HCT116 (cell line): ENCODE data around the gene GSG1L. TPM values are rescaled to one million over a fixed set of nuclear protein-coding genes. Genes with fewer than 3 reads are reported as not detected.

Source experiments
- ATAC-seq: fragments of 200-7000 bp; cut with Tn5 transposase; 2 replicates; pipeline ENCODE4 v1.9.1; 2020; ENCODE audit warnings: mild to moderate bottlenecking, moderate library complexity
- BruUV-seq: library from RNA; stranded (reverse); fragments of 400-500 nt; replicated peaks from 2 replicates; lab custom pipeline; 2021; lab: Mats Ljungman, UMichigan
- CTCF ChIA-PET: fragments of 300-600 bp; sonication (Branson Sonifier 250); formaldehyde crosslinking; loops from one replicate; lab custom pipeline; 2021; ENCODE audit warnings: antibody characterized with exemption; lab: Charles Lee
- POLR2A ChIA-PET: fragments of 300-600, 350-600 bp; sonication (Branson Sonifier 250); formaldehyde crosslinking; loops from one replicate; lab custom pipeline; 2021; ENCODE audit warnings: antibody characterized with exemption; lab: Charles Lee
- RAD21 ChIA-PET, 2 experiments: fragments of 300-600 bp; sonication (Branson Sonifier 250); formaldehyde crosslinking; loops; one replicate each; lab custom pipeline; 2023; ENCODE audit warnings: low total read pairs in 2 of 2; ENCODE audit not compliant: uncharacterized antibody in 2 of 2, unreplicated experiment in 2 of 2, low non-redundant PET in 1 of 2; lab: Charles Lee
- DNase-seq: peaks from one replicate; pipeline ENCODE4 v3.0.0-alpha.2; 2010; ENCODE audit warnings: low read depth, low spot score
- H2AFZ ChIP-seq: fragments of 200-600 bp; shearing (Covaris generic), sonication (generic); 2 replicates; pipeline ENCODE4 v1.6.1; 2017; ENCODE audit warnings: low read depth, mixed run types, mixed read lengths, antibody characterized with exemption, low read length; ENCODE audit not compliant: poor library complexity, severe bottlenecking
- H3K27ac ChIP-seq: 2 replicates; pipeline ENCODE4 v1.5.1; 2012; ENCODE audit warnings: low read depth, low read length
- H3K27me3 ChIP-seq: fragments of 200-600 bp; sonication (generic); 2 replicates; pipeline ENCODE4 v1.6.1; 2016; ENCODE audit warnings: mixed run types, low read length, mixed read lengths; ENCODE audit not compliant: insufficient read depth
- H3K36me3 ChIP-seq, 2 experiments: fragments of 200-500 bp in 1 of 2; fragments of 200-600 bp in 1 of 2; sonication (Bioruptor generic) in 1 of 2; sonication (generic) in 1 of 2; 2 replicates each; pipeline versions ENCODE4 v1.5.1 to v1.6.1; 2014 to 2016; ENCODE audit warnings: low read length in 2 of 2, inconsistent platforms in 1 of 2, mixed read lengths in 1 of 2, mixed run types in 1 of 2; ENCODE audit not compliant: insufficient read depth in 2 of 2, control insufficient read depth in 1 of 2
- H3K4me1 ChIP-seq, 2 experiments: fragments of 200-600 bp in 1 of 2; sonication (generic) in 1 of 2; 2 replicates each; pipeline versions ENCODE4 v1.5.1 to v1.6.1; 2012 to 2017; ENCODE audit warnings: low read length in 2 of 2, inconsistent platforms in 1 of 2, mild to moderate bottlenecking in 1 of 2, mixed read lengths in 1 of 2, mixed run types in 1 of 2, moderate library complexity in 1 of 2; ENCODE audit not compliant: insufficient read depth in 2 of 2, control insufficient read depth in 1 of 2
- H3K4me2 ChIP-seq: fragments of 200-600 bp; sonication (generic); 2 replicates; pipeline ENCODE4 v1.6.1; 2017; ENCODE audit warnings: mixed run types, low read length, mixed read lengths
- H3K4me3 ChIP-seq, 2 experiments: fragments of 200-600 bp in 1 of 2; sonication (generic) in 1 of 2; replicated peaks in 1 of 2; 2 replicates each; pipeline ENCODE4 v1.5.1; 2011 to 2016; ENCODE audit warnings: low read length in 2 of 2, control low read depth in 1 of 2, low read depth in 1 of 2, mild to moderate bottlenecking in 1 of 2, mixed read lengths in 1 of 2, mixed run types in 1 of 2
- H3K79me2 ChIP-seq: fragments of 200-600 bp; sonication (generic); 2 replicates; pipeline ENCODE4 v1.6.1; 2017; ENCODE audit warnings: mild to moderate bottlenecking, mixed run types, low read length, moderate library complexity, mixed read lengths; ENCODE audit not compliant: insufficient read depth
- H3K9ac ChIP-seq: fragments of 200-600 bp; sonication (generic); 2 replicates; pipeline ENCODE4 v1.6.1; 2016; ENCODE audit warnings: low read length, mixed read lengths
- H3K9me2 ChIP-seq: fragments of 200-600 bp; sonication (generic), shearing (Covaris generic); 2 replicates; pipeline ENCODE4 v1.6.1; 2017; ENCODE audit warnings: mixed run types, mild to moderate bottlenecking, moderate library complexity; ENCODE audit not compliant: insufficient read depth
- H3K9me3 ChIP-seq, 2 experiments: fragments of 200-500 bp in 1 of 2; fragments of 200-600 bp in 1 of 2; sonication (Bioruptor generic) in 1 of 2; sonication (generic) in 1 of 2; 2 replicates each; pipeline ENCODE4 v1.6.1; 2014 to 2017; ENCODE audit warnings: low read length in 2 of 2, mixed read lengths in 2 of 2, inconsistent platforms in 1 of 2, low read depth in 1 of 2, mild to moderate bottlenecking in 1 of 2, mixed run types in 1 of 2, moderate library complexity in 1 of 2; ENCODE audit not compliant: control insufficient read depth in 1 of 2, insufficient read depth in 1 of 2
- H4K20me1 ChIP-seq: fragments of 200-600 bp; sonication (generic), shearing (Covaris generic); 2 replicates; pipeline ENCODE4 v1.6.1; 2017; ENCODE audit warnings: mixed run types, mild to moderate bottlenecking, moderate library complexity; ENCODE audit not compliant: insufficient read depth
- CBX3 ChIP-seq: IDR thresholded peaks from 2 replicates; pipeline ENCODE4 v1.6.1; 2012; ENCODE audit warnings: low read depth
- EGR1 ChIP-seq: IDR thresholded peaks from 2 replicates; pipeline ENCODE4 v1.6.1; 2012; ENCODE audit warnings: low read depth
- EZH2phosphoT487 ChIP-seq: fragments of 200-600 bp; IDR thresholded peaks from 2 replicates; pipeline ENCODE4 v1.6.1; 2018; ENCODE audit warnings: antibody characterized with exemption, borderline replicate concordance
- RAD21 ChIP-seq: IDR thresholded peaks from 2 replicates; pipeline ENCODE4 v1.6.1; 2012; ENCODE audit warnings: low read depth, mild to moderate bottlenecking
- SRF ChIP-seq: IDR thresholded peaks from 2 replicates; pipeline ENCODE4 v1.6.1; 2012; ENCODE audit warnings: low read depth
- ZNF274 ChIP-seq: fragments of 200-500 bp; sonication (Bioruptor generic); IDR thresholded peaks from 2 replicates; pipeline ENCODE4 v1.6.1; 2014; ENCODE audit warnings: mild to moderate bottlenecking, low read depth, low read length, inconsistent platforms
- intact Hi-C: fragments of 100-400 bp; cut with micrococcal nuclease; formaldehyde crosslinking; loops from 2 replicates; pipeline ENCODE4 v1.10.0; 2022
- total RNA-seq: library from RNA; stranded (reverse); gene quantifications from one replicate; pipeline ENCODE4 v1.2.1, GENCODE V29; 2021; ENCODE audit not compliant: unreplicated experiment
- TF ChIP-seq, protein P1 (sequence below): IDR thresholded peaks from 2 replicates; pipeline ENCODE4 v1.6.1; 2012; ENCODE audit warnings: low read depth
- TF ChIP-seq, protein P2 (sequence below): IDR thresholded peaks from 2 replicates; pipeline ENCODE4 v1.6.1; 2012
- TF ChIP-seq, protein P3 (sequence below), 3 experiments: fragments of 200-600 bp in 1 of 3; sonication (generic) in 1 of 3; IDR thresholded peaks in 2 of 3; conservative IDR thresholded peaks in 1 of 3; 2 replicates each; pipeline ENCODE4 v1.5.1; 2012 to 2017; ENCODE audit warnings: low read depth in 2 of 3, low read length in 2 of 3, antibody characterized with exemption in 1 of 3, borderline replicate concordance in 1 of 3, control low read depth in 1 of 3, mild to moderate bottlenecking in 1 of 3, mixed read lengths in 1 of 3, mixed run types in 1 of 3, moderate library complexity in 1 of 3; ENCODE audit not compliant: insufficient read depth in 1 of 3
- TF ChIP-seq, protein P4 (sequence below): IDR thresholded peaks from 2 replicates; pipeline ENCODE4 v1.6.1; 2011; ENCODE audit warnings: mild to moderate bottlenecking, low read length, moderate library complexity; ENCODE audit not compliant: insufficient replicate concordance; ENCODE audit errors: extremely low read depth

Gene GSG1L
- total RNA-seq, 1 experiment from 2014 or later = not detected

DNA sequence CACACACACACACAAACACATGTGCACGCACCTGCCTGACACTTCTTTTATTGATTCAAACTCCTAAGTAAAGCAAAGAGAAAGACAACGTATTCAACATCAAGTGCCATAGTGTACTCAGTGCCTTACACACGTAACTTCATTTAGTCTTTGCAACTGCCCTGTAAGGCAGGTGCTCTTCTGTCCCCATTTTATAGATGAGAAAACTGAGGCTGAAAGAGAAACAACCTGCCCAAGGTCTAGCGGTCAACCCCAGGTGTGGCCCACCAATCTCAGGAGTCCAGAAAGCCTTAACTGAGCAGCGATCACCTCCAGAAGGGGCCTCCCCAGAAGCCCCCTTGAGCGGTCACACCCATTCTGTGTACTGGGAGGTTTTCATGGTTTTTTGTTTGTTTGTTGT lies 10.3 kb upstream of the GSG1L start:
- Histone ChIP-seq H3K4me3 (no peak overlapping the region), H3K4me1 (no peaks in the 10 kb centered on the region), H3K36me3 (no peaks in the 10 kb centered on the region), H4K20me1 (no peaks in the 10 kb centered on the region), H3K4me2 (no peak overlapping the region), H3K79me2 (no peaks in the 10 kb centered on the region), H3K9me2 (no peaks in the 10 kb centered on the region), H3K27me3 (no peaks in the 10 kb centered on the region), H3K9me3 (no peaks in the 10 kb centered on the region), H3K27ac (no peak overlapping the region), H3K9ac (no peak overlapping the region), H2AFZ (no peak overlapping the region)
- POLR2A ChIA-PET = no interaction called here
- no TSS peak for BruUV-seq
- no peak for DNase-seq
- TF ChIP-seq EZH2phosphoT487 (no peak), CBX3 (no peak), ZNF274 (no peak), SRF (no peak), RAD21 (no peak), EGR1 (no peak)
- TF ChIP-seq, protein P1, sequence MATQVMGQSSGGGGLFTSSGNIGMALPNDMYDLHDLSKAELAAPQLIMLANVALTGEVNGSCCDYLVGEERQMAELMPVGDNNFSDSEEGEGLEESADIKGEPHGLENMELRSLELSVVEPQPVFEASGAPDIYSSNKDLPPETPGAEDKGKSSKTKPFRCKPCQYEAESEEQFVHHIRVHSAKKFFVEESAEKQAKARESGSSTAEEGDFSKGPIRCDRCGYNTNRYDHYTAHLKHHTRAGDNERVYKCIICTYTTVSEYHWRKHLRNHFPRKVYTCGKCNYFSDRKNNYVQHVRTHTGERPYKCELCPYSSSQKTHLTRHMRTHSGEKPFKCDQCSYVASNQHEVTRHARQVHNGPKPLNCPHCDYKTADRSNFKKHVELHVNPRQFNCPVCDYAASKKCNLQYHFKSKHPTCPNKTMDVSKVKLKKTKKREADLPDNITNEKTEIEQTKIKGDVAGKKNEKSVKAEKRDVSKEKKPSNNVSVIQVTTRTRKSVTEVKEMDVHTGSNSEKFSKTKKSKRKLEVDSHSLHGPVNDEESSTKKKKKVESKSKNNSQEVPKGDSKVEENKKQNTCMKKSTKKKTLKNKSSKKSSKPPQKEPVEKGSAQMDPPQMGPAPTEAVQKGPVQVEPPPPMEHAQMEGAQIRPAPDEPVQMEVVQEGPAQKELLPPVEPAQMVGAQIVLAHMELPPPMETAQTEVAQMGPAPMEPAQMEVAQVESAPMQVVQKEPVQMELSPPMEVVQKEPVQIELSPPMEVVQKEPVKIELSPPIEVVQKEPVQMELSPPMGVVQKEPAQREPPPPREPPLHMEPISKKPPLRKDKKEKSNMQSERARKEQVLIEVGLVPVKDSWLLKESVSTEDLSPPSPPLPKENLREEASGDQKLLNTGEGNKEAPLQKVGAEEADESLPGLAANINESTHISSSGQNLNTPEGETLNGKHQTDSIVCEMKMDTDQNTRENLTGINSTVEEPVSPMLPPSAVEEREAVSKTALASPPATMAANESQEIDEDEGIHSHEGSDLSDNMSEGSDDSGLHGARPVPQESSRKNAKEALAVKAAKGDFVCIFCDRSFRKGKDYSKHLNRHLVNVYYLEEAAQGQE = no peak
- TF ChIP-seq, protein P2, sequence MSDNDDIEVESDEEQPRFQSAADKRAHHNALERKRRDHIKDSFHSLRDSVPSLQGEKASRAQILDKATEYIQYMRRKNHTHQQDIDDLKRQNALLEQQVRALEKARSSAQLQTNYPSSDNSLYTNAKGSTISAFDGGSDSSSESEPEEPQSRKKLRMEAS = no peak
- TF ChIP-seq, protein P3, sequence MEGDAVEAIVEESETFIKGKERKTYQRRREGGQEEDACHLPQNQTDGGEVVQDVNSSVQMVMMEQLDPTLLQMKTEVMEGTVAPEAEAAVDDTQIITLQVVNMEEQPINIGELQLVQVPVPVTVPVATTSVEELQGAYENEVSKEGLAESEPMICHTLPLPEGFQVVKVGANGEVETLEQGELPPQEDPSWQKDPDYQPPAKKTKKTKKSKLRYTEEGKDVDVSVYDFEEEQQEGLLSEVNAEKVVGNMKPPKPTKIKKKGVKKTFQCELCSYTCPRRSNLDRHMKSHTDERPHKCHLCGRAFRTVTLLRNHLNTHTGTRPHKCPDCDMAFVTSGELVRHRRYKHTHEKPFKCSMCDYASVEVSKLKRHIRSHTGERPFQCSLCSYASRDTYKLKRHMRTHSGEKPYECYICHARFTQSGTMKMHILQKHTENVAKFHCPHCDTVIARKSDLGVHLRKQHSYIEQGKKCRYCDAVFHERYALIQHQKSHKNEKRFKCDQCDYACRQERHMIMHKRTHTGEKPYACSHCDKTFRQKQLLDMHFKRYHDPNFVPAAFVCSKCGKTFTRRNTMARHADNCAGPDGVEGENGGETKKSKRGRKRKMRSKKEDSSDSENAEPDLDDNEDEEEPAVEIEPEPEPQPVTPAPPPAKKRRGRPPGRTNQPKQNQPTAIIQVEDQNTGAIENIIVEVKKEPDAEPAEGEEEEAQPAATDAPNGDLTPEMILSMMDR (IDR thresholded peaks at IDR 0.05 in 2 of 3, conservative IDR thresholded peaks at IDR 0.05 in 1 of 3; ENCODE audit: borderline replicate concordance in 1 of 3, insufficient read depth in 1 of 3, low read depth in 2 of 3, low read length in 2 of 3) = no peak
- TF ChIP-seq, protein P4, sequence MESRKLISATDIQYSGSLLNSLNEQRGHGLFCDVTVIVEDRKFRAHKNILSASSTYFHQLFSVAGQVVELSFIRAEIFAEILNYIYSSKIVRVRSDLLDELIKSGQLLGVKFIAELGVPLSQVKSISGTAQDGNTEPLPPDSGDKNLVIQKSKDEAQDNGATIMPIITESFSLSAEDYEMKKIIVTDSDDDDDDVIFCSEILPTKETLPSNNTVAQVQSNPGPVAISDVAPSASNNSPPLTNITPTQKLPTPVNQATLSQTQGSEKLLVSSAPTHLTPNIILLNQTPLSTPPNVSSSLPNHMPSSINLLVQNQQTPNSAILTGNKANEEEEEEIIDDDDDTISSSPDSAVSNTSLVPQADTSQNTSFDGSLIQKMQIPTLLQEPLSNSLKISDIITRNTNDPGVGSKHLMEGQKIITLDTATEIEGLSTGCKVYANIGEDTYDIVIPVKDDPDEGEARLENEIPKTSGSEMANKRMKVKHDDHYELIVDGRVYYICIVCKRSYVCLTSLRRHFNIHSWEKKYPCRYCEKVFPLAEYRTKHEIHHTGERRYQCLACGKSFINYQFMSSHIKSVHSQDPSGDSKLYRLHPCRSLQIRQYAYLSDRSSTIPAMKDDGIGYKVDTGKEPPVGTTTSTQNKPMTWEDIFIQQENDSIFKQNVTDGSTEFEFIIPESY = no peak
- RAD21 ChIA-PET = no interaction called here
- intact Hi-C loops = loop anchor here (5.0 to 10.0 kb wide), 2 partner anchors 141 to 432 kb away; partner anchors contain the start of gene XPO6
- CTCF ChIA-PET = no interaction called here
- no peak for ATAC-seq
